HEK293 (cell line): ENCODE results near the gene SUPV3L1.

Source experiments
- ELK4 ChIP-seq: IDR thresholded peaks from 2 replicates; pipeline ENCODE4 v1.6.1; 2011; ENCODE audit warnings: mild to moderate bottlenecking, low read depth, low read length, borderline replicate concordance
- RBAK ChIP-seq: fragments of 450-650 bp; formaldehyde crosslinking; IDR thresholded peaks from 2 replicates; pipeline ENCODE4 v1.5.1; 2016; ENCODE audit warnings: missing biosample characterization, missing genetic modification characterization
- ZNF658 ChIP-seq: fragments of 450-650 bp; formaldehyde crosslinking; IDR thresholded peaks from 2 replicates; pipeline ENCODE4; 2016; ENCODE audit warnings: missing biosample characterization, missing genetic modification characterization

- TF ChIP-seq ELK4 = no peak
- TF ChIP-seq ZNF658 (tag by site-specific recombination) = no peak
- TF ChIP-seq RBAK (tag by site-specific recombination) = no peak
These were observed 38.7 kb upstream of the SUPV3L1 start for GRCh38 chr10:69141304-69141703.
